ENCODE results near the gene STT3B. TPM values are rescaled to one million over a fixed set of nuclear protein-coding genes. Genes with fewer than 3 reads are reported as not detected.

Gene STT3B
- total RNA-seq, 1 donor from 2014 or later: 82.1 TPM

- peak overlapping the region; percentile 87 for H3K4me3 ChIP-seq
- no peak for TF ChIP-seq CTCF (IDR thresholded peaks at IDR 0.05; ENCODE audit: borderline replicate concordance)
- H3K27me3 ChIP-seq (ENCODE audit: low read depth): no peaks in the 10 kb centered on the region
- no peaks in the 10 kb centered on the region for H3K9me3 ChIP-seq (replicated peaks)
- H3K27ac ChIP-seq (replicated peaks): peak overlapping the region; percentile 99
- intact Hi-C loops (cut with micrococcal nuclease): no loop called here
- H3K36me3 ChIP-seq: no peaks in the 10 kb centered on the region
- peaks cover 47% of the 10 kb centered on the region for H3K4me1 ChIP-seq
- no peak for DNase-seq
Observed at GRCh38 chr3:31530039-31530959, 2.4 kb upstream of the STT3B start.

GRCh38 chr3:31530960-31531335 is 1.8 kb upstream of the STT3B start:
- intact Hi-C loops (cut with micrococcal nuclease): no loop called here
- peak overlapping the region; percentile 99 for H3K27ac ChIP-seq (replicated peaks)

GRCh38 chr3:31531452-31531991 is 1.2 kb upstream of the STT3B start:
- TF ChIP-seq CTCF (IDR thresholded peaks at IDR 0.05; ENCODE audit: borderline replicate concordance): peak; percentile 34
- Histone ChIP-seq H3K36me3 (no peaks in the 10 kb centered on the region), H3K4me3 (peak overlapping the region; percentile 87), H3K27ac (replicated peaks) (peak overlapping the region; percentile 99), H3K4me1 (peaks cover 60% of the 10 kb centered on the region), H3K9me3 (replicated peaks) (no peaks in the 10 kb centered on the region), H3K27me3 (ENCODE audit: low read depth) (no peaks in the 10 kb centered on the region)
- no peak for DNase-seq
- intact Hi-C loops (cut with micrococcal nuclease): no loop called here

More at GRCh38 chr3:31530960-31531335, 1.8 kb upstream of the STT3B start:
- no peak for TF ChIP-seq CTCF (IDR thresholded peaks at IDR 0.05; ENCODE audit: borderline replicate concordance)
- Histone ChIP-seq H3K36me3 (no peaks in the 10 kb centered on the region), H3K4me1 (peaks cover 54% of the 10 kb centered on the region), H3K4me3 (peak overlapping the region; percentile 87), H3K9me3 (replicated peaks) (no peaks in the 10 kb centered on the region), H3K27me3 (ENCODE audit: low read depth) (no peaks in the 10 kb centered on the region)
- DNase-seq: no peak

GRCh38 chr3:31531992-31532586 is 636 bp upstream of the STT3B start:
- Histone ChIP-seq H3K27me3 (ENCODE audit: low read depth) (no peaks in the 10 kb centered on the region), H3K27ac (replicated peaks) (peak overlapping the region; percentile 99), H3K4me3 (peak overlapping the region; percentile 87), H3K36me3 (no peaks in the 10 kb centered on the region), H3K9me3 (replicated peaks) (no peaks in the 10 kb centered on the region), H3K4me1 (peaks cover 65% of the 10 kb centered on the region)
- no peak for TF ChIP-seq CTCF (IDR thresholded peaks at IDR 0.05; ENCODE audit: borderline replicate concordance)
- peak; percentile 99 for DNase-seq
- intact Hi-C loops (cut with micrococcal nuclease): no loop called here

GRCh38 chr3:31533169-31534064 is 692 bp downstream of the STT3B start:
- Histone ChIP-seq H3K27me3 (ENCODE audit: low read depth) (no peaks in the 10 kb centered on the region), H3K36me3 (no peaks in the 10 kb centered on the region), H3K27ac (replicated peaks) (peak overlapping the region; percentile 99), H3K4me1 (peaks cover 79% of the 10 kb centered on the region), H3K4me3 (peak overlapping the region; percentile 87), H3K9me3 (replicated peaks) (no peaks in the 10 kb centered on the region)
- DNase-seq: peak; percentile 52
- no peak for TF ChIP-seq CTCF (IDR thresholded peaks at IDR 0.05; ENCODE audit: borderline replicate concordance)
- intact Hi-C loops (cut with micrococcal nuclease): no loop called here
